ENCODE measurements around the gene HS6ST2.

HS6ST2 gene

DNA sequence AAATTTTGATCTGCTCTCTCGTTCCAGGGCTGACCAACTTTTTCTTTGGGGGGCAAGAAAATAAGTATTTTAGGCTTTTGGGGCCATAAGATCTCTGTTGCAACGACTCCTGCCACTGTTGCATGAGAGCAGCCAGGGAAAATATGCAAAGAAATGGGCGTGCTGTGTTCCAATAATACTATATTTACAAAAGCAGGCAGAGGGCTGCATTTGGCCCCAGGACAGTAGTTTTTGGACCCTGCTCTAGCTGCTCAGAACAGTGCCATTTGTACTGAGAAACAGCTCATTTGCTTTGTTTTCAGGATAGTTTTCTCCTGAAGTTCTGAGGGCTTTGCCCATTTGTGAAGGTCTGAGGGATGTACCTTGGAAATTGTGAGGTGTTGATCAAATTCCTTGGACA lies 334.5 kb downstream of the HS6ST2 start:
- DNase-seq (ENCODE audit: extremely low read depth, low read depth): no peak
- TF ChIP-seq, protein P1, sequence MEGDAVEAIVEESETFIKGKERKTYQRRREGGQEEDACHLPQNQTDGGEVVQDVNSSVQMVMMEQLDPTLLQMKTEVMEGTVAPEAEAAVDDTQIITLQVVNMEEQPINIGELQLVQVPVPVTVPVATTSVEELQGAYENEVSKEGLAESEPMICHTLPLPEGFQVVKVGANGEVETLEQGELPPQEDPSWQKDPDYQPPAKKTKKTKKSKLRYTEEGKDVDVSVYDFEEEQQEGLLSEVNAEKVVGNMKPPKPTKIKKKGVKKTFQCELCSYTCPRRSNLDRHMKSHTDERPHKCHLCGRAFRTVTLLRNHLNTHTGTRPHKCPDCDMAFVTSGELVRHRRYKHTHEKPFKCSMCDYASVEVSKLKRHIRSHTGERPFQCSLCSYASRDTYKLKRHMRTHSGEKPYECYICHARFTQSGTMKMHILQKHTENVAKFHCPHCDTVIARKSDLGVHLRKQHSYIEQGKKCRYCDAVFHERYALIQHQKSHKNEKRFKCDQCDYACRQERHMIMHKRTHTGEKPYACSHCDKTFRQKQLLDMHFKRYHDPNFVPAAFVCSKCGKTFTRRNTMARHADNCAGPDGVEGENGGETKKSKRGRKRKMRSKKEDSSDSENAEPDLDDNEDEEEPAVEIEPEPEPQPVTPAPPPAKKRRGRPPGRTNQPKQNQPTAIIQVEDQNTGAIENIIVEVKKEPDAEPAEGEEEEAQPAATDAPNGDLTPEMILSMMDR (IDR thresholded peaks at IDR 0.05; ENCODE audit: low read depth, low read length): no peak

DNA sequence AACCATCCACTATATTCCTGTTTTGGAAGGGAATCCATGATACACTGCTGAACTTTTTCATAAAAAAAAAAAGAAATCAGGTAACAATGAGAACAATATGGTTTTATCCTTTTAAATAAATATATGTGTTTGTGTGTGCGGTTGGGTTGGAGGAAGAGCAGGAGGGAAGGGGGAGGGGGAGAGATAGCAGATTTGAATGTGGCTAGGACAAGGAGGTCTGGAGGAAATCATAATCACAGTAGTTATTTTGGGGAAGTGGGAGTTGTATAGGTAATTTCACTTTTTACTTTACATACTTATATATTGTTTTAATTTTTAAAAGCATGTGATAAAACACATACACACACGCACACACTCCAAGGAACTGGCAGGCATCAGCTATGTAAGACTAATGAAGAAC lies 335.1 kb downstream of the HS6ST2 start:
- TF ChIP-seq, protein P1 (IDR thresholded peaks at IDR 0.05; ENCODE audit: low read depth, low read length): no peak
- DNase-seq (ENCODE audit: extremely low read depth, low read depth): no peak

DNA sequence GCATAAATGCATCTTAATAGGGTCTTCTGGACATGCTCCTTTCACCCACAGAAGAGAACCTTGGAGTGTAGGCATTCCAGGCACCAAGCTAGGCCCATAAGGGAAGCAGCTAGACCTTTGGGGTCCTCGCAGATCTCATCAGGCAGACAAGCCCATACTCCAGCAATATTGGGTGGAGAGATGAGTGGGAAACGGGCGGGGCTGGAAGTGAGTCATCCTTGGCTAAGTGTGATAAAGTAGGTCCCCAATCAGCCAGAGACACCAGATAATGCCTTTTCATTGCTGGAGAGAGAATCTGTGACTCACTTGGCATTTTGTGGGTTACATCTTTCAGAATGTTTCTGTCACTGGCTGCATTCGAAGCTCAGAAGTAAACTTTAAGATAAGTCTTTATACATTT lies 336.3 kb downstream of the HS6ST2 start:
- TF ChIP-seq, protein P1 (IDR thresholded peaks at IDR 0.05; ENCODE audit: low read depth, low read length): no peak
- no peak for DNase-seq (ENCODE audit: extremely low read depth, low read depth)

DNA sequence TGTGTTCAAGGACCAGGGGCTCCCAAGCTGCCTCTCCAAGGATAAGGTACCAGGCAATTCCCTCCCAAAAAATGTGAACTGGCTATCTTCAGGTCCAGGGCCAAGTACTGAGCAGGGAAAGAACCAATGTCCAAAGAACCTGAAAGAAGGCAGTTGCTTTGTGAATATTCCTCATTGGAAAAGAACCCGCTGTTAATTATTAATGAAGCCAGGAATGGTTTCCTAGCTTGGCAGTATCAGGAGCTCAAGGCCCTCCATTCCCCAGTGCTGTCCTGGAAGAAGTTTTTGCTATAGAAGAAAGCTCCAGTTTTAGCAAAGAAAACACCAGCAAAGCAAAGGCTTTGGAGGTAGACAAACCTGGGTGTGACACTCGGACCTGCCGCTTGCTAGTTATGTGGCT lies 339.6 kb downstream of the HS6ST2 start:
- TF ChIP-seq, protein P1 (IDR thresholded peaks at IDR 0.05; ENCODE audit: low read depth, low read length): no peak
- no peak for DNase-seq (ENCODE audit: extremely low read depth, low read depth)

DNA sequence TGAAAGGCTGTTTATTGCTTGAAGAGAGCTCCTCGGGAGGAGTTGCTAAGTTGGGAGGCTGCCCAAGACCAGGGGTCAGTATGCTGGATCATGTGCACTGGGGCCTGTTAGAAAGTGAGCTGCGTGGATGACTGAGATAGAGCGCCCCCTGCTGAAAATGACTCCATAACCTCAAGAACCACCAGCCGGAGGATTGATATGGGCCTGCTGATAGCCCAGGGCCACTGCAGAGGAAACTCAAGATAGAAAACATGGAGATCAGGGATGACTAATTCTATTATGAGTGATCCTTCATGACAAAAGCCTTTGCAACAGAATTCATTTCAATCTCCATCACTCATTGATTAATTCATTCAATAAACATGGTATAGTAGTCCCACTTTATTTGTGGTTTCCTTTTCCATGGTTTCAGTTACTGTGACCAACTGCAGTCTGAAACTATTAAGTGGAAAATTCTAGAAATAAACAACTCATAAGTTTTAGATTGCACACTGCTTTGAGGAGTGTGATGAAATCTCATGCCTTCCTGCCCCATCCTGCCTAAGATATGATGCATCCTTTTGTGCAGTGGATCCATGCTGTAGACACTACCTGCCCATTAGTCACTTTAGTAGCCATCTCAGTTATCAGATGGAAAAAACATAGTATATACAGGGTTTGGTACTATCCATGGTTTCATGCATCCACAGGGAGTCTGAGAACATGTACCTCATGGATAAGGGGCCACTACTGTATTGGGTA lies 342.9 kb downstream of the HS6ST2 start:
- no peak for DNase-seq (ENCODE audit: extremely low read depth, low read depth)
- TF ChIP-seq, protein P1 (IDR thresholded peaks at IDR 0.05; ENCODE audit: low read depth, low read length): peak; percentile 35

DNA sequence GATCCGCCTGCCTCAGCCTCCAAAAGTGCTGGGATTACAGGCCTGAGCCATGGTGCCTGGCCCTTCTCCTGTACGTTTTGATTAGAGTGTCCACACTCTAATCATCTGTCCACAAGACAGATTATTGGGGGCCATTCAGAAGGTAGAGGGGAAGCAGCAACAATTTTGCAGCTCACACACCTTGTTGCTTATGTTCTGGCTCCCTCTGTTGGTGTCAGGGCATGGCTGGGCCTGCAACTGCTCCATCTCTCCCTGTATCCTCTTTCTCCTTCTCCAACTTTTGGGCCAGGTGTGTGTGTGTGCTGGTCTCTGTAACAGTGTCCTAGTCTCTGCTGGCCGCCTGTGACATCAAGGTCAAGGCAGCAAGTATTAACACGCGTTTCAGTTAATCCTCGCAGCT lies 344.1 kb downstream of the HS6ST2 start:
- TF ChIP-seq, protein P1 (IDR thresholded peaks at IDR 0.05; ENCODE audit: low read depth, low read length): peak; percentile 38
- DNase-seq (ENCODE audit: extremely low read depth, low read depth): no peak

DNA sequence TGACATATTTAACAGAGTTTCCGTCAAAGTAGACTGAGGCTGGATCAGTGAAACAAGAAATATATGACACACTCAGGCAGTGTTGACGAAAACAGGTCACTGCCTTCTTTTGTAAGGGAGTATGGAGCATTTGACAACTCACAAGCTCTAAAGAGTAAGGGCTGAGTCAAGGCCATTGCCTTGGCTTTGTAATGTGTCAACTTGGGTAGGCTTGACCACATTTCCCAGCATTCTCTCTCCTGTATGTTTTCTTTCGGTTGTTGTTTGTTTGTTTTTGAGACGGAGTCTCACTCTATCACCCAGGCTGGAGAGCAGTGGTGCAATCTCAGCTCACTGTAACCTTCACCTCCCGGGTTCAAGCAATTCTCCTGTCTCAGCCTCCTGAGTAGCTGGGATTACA lies 344.6 kb downstream of the HS6ST2 start:
- TF ChIP-seq, protein P1 (IDR thresholded peaks at IDR 0.05; ENCODE audit: low read depth, low read length): no peak
- no peak for DNase-seq (ENCODE audit: extremely low read depth, low read depth)

Measured in AG09319 (cell line).